ENCODE measurements around the gene TNRC6B. TPM values are rescaled to one million over a fixed set of nuclear protein-coding genes. Genes with fewer than 3 reads are reported as not detected.

The TNRC6B gene
- total RNA-seq, 2 donors from 2014 or later, result 25.0 to 27.1 TPM

GRCh38 chr22:40240686-40241085 lies 63.0 kb downstream of the TNRC6B start:
- no peak overlapping the region for H3K4me3 ChIP-seq
- peaks cover 0 to 55% of the 10 kb centered on the region in 2 donors for H3K4me1 ChIP-seq
- H3K9me3 ChIP-seq, result no peaks in the 10 kb centered on the region
- H3K27me3 ChIP-seq, result no peaks in the 10 kb centered on the region
- no peaks in the 10 kb centered on the region for H3K36me3 ChIP-seq
- TF ChIP-seq CTCF (IDR thresholded peaks at IDR 0.05), result no peak
- no peak overlapping the region for H3K27ac ChIP-seq
- DNase-seq (ENCODE audit: low spot score), result no peak

- no peak for DNase-seq (ENCODE audit: low spot score)
- Histone ChIP-seq H3K27ac (no peak overlapping the region), H3K9me3 (no peaks in the 10 kb centered on the region), H3K36me3 (peaks cover 1% of the 10 kb centered on the region), H3K4me3 (no peak overlapping the region), H3K4me1 (peaks cover 0 to 50% of the 10 kb centered on the region in 2 donors), H3K27me3 (no peaks in the 10 kb centered on the region)
- TF ChIP-seq CTCF (IDR thresholded peaks at IDR 0.05), result no peak
Measured at GRCh38 chr22:40241200-40241763, 63.6 kb downstream of the TNRC6B start.

GRCh38 chr22:40243891-40244290 lies 66.2 kb downstream of the TNRC6B start:
- TF ChIP-seq CTCF (IDR thresholded peaks at IDR 0.05), result no peak
- H3K27me3 ChIP-seq, result no peaks in the 10 kb centered on the region
- peaks cover 11% of the 10 kb centered on the region for H3K36me3 ChIP-seq
- H3K27ac ChIP-seq, result no peak overlapping the region
- no peaks in the 10 kb centered on the region for H3K9me3 ChIP-seq
- no peak for DNase-seq (ENCODE audit: low spot score)
- no peak overlapping the region for H3K4me3 ChIP-seq
- H3K4me1 ChIP-seq, result peaks cover 0 to 28% of the 10 kb centered on the region in 2 donors

GRCh38 chr22:40244586-40244985 lies 66.9 kb downstream of the TNRC6B start:
- Histone ChIP-seq H3K9me3 (no peaks in the 10 kb centered on the region), H3K4me3 (no peak overlapping the region), H3K36me3 (peaks cover 11% of the 10 kb centered on the region), H3K27me3 (no peaks in the 10 kb centered on the region), H3K4me1 (peaks cover 0 to 22% of the 10 kb centered on the region in 2 donors), H3K27ac (no peak overlapping the region)
- DNase-seq (ENCODE audit: low spot score), result no peak
- TF ChIP-seq CTCF (IDR thresholded peaks at IDR 0.05), result no peak

GRCh38 chr22:40247976-40248375 lies 70.3 kb downstream of the TNRC6B start:
- no peaks in the 10 kb centered on the region for H3K9me3 ChIP-seq
- peaks cover 11% of the 10 kb centered on the region for H3K36me3 ChIP-seq
- no peak overlapping the region for H3K27ac ChIP-seq
- no peak for DNase-seq (ENCODE audit: low spot score)
- TF ChIP-seq CTCF (IDR thresholded peaks at IDR 0.05), result no peak
- no peaks in the 10 kb centered on the region for H3K27me3 ChIP-seq
- no peaks in the 10 kb centered on the region for H3K4me1 ChIP-seq
- H3K4me3 ChIP-seq, result no peak overlapping the region

GRCh38 chr22:40249286-40249685 lies 71.6 kb downstream of the TNRC6B start:
- Histone ChIP-seq H3K4me3 (no peak overlapping the region), H3K9me3 (no peaks in the 10 kb centered on the region), H3K36me3 (peaks cover 11% of the 10 kb centered on the region), H3K4me1 (peaks cover 0 to 6% of the 10 kb centered on the region in 2 donors), H3K27ac (no peak overlapping the region), H3K27me3 (no peaks in the 10 kb centered on the region)
- no peak for TF ChIP-seq CTCF (IDR thresholded peaks at IDR 0.05)
- DNase-seq (ENCODE audit: low spot score), result no peak
